H1 (cell line): ENCODE measurements around the gene ACTR6. TPM values are rescaled to one million over a fixed set of nuclear protein-coding genes. Genes with fewer than 3 reads are reported as not detected.

Source experiments
- CTCF ChIA-PET: fragments of 300-600 bp; sonication (Branson Sonifier 250); formaldehyde crosslinking; loops from one replicate; lab custom pipeline; 2021; ENCODE audit not compliant: partially characterized antibody; lab: Charles Lee
- POLR2A ChIA-PET: fragments of 300-600 bp; sonication (Branson Sonifier 250); formaldehyde crosslinking; loops from one replicate; lab custom pipeline; 2021; ENCODE audit warnings: inconsistent platforms; ENCODE audit not compliant: partially characterized antibody; lab: Charles Lee
- DNase-seq, 2 experiments: peaks; one replicate each; pipeline versions ENCODE4 v3.0.0 to v3.0.0-alpha.2; 2010 to 2022; ENCODE audit warnings: low spot score in 2 of 2, low read depth in 1 of 2, mixed read lengths in 1 of 2
- FAIRE-seq: peaks from 2 replicates; lab custom pipeline; 2011; peaks lifted over from hg19 to GRCh38; lab: Jason Lieb, UNC
- H2AFZ ChIP-seq: 2 replicates; pipeline ENCODE4 v1.8.1; 2012; ENCODE audit warnings: low read length, inconsistent platforms
- H2AK5ac ChIP-seq: 2 replicates; pipeline ENCODE4 v1.6.1; 2013; ENCODE audit warnings: low read depth, low read length
- H2BK120ac ChIP-seq: replicated peaks from 2 replicates; pipeline ENCODE3; 2013; ENCODE audit warnings: low read depth, low read length, inconsistent platforms
- H2BK12ac ChIP-seq: 2 replicates; pipeline ENCODE4 v1.6.1; 2013; ENCODE audit warnings: low read depth, low read length
- H2BK15ac ChIP-seq: 2 replicates; pipeline ENCODE4 v1.6.1; 2013; ENCODE audit warnings: low read length
- H2BK20ac ChIP-seq: 2 replicates; pipeline ENCODE4 v1.6.1; 2013; ENCODE audit warnings: low read length
- H2BK5ac ChIP-seq: 2 replicates; pipeline ENCODE4 v1.6.1; 2013; ENCODE audit warnings: low read depth, low read length
- H3K14ac ChIP-seq: 2 replicates; pipeline ENCODE4 v1.6.1; 2013; ENCODE audit warnings: inconsistent platforms; ENCODE audit not compliant: insufficient read length
- H3K18ac ChIP-seq: 2 replicates; pipeline ENCODE4 v1.6.1; 2013; ENCODE audit warnings: low read length; ENCODE audit errors: extremely low read depth
- H3K23ac ChIP-seq: 2 replicates; pipeline ENCODE4 v1.6.1; 2013; ENCODE audit warnings: inconsistent platforms; ENCODE audit not compliant: insufficient read length
- H3K23me2 ChIP-seq: 2 replicates; pipeline ENCODE4 v1.6.1; 2013; ENCODE audit warnings: low read depth, low read length
- H3K27ac ChIP-seq: 2 replicates; pipeline ENCODE4 v1.6.1; 2011; ENCODE audit warnings: low read depth, low read length, inconsistent platforms
- H3K27me3 ChIP-seq, 4 experiments: replicated peaks in 1 of 4; 1 replicate in 1 of 4; 2 replicates in 3 of 4; pipeline versions ENCODE4 v1.6.1 to v1.8.1; 2011 to 2013; ENCODE audit warnings: low read length in 3 of 4, mild to moderate bottlenecking in 3 of 4, inconsistent platforms in 2 of 4, mixed read lengths in 2 of 4, moderate library complexity in 1 of 4; ENCODE audit not compliant: control insufficient read depth in 3 of 4, insufficient read depth in 3 of 4; ENCODE audit errors: extremely low read depth in 1 of 4
- H3K36me3 ChIP-seq, 4 experiments: 2 replicates each; pipeline versions ENCODE4 v1.6.1 to v1.8.1; 2011 to 2013; ENCODE audit warnings: mild to moderate bottlenecking in 4 of 4, low read length in 3 of 4, moderate library complexity in 2 of 4, control low read depth in 1 of 4, inconsistent platforms in 1 of 4; ENCODE audit not compliant: insufficient read depth in 4 of 4, control insufficient read depth in 2 of 4
- H3K4ac ChIP-seq: replicated peaks from 2 replicates; pipeline ENCODE3; 2013; ENCODE audit warnings: low read length, low read depth, mixed read lengths, inconsistent platforms; ENCODE audit not compliant: insufficient read length
- H3K4me1 ChIP-seq, 4 experiments: replicated peaks in 1 of 4; 1 replicate in 1 of 4; 2 replicates in 3 of 4; pipeline versions ENCODE4 v1.6.1 to v1.8.1; 2011 to 2013; ENCODE audit warnings: low read length in 3 of 4, inconsistent platforms in 2 of 4, mixed read lengths in 1 of 4; ENCODE audit not compliant: insufficient read depth in 4 of 4, control insufficient read depth in 3 of 4
- H3K4me2 ChIP-seq, 2 experiments: 2 replicates each; pipeline versions ENCODE4 v1.6.1 to v1.8.1; 2011 to 2013; ENCODE audit warnings: low read depth in 2 of 2, low read length in 2 of 2, control low read depth in 1 of 2, inconsistent platforms in 1 of 2, mild to moderate bottlenecking in 1 of 2; ENCODE audit not compliant: insufficient read depth in 1 of 2
- H3K4me3 ChIP-seq, 4 experiments: fragments of 200-600, 300-600 bp in 1 of 4; sonication (generic), shearing (Covaris generic), sonication (Bioruptor Twin) in 1 of 4; 2 replicates each; pipeline versions ENCODE4 v1.5.1 to v1.8.1; 2011 to 2016; ENCODE audit warnings: low read length in 4 of 4, low read depth in 3 of 4, control low read depth in 2 of 4, inconsistent platforms in 2 of 4, mild to moderate bottlenecking in 2 of 4, mixed read lengths in 1 of 4, moderate library complexity in 1 of 4; ENCODE audit not compliant: insufficient read depth in 2 of 4; ENCODE audit errors: extremely low read depth in 1 of 4
- H3K56ac ChIP-seq: replicated peaks from 2 replicates; pipeline ENCODE3; 2013; ENCODE audit warnings: low read depth, mild to moderate bottlenecking, mixed read lengths, low read length, inconsistent platforms; ENCODE audit not compliant: insufficient read length
- H3K79me1 ChIP-seq: 2 replicates; pipeline ENCODE4 v1.6.1; 2013; ENCODE audit warnings: low read depth, low read length, control low read depth
- H3K79me2 ChIP-seq, 2 experiments: 2 replicates each; pipeline versions ENCODE4 v1.6.1 to v1.8.1; 2012 to 2013; ENCODE audit warnings: low read length in 2 of 2, mild to moderate bottlenecking in 2 of 2, inconsistent platforms in 1 of 2; ENCODE audit not compliant: insufficient read depth in 2 of 2, control insufficient read depth in 1 of 2
- H3K9ac ChIP-seq, 4 experiments: replicated peaks in 1 of 4; 1 replicate in 1 of 4; 2 replicates in 3 of 4; pipeline versions ENCODE4 v1.6.1 to v1.8.1; 2011 to 2013; ENCODE audit warnings: low read depth in 3 of 4, low read length in 3 of 4, control low read depth in 2 of 4, mild to moderate bottlenecking in 2 of 4, moderate library complexity in 2 of 4, inconsistent platforms in 1 of 4; ENCODE audit errors: extremely low read depth in 1 of 4
- H3K9me3 ChIP-seq, 2 experiments: 2 replicates each; pipeline versions ENCODE4 v1.6.1 to v1.8.1; 2012 to 2013; ENCODE audit warnings: mild to moderate bottlenecking in 2 of 2, moderate library complexity in 2 of 2, control low read depth in 1 of 2, inconsistent platforms in 1 of 2, low read depth in 1 of 2, low read length in 1 of 2, mixed read lengths in 1 of 2; ENCODE audit not compliant: insufficient read depth in 2 of 2
- H4K20me1 ChIP-seq, 2 experiments: replicated peaks in 1 of 2; 2 replicates each; pipeline versions ENCODE3 to v1.8.1; 2011 to 2013; ENCODE audit warnings: inconsistent platforms in 2 of 2, low read length in 2 of 2, mild to moderate bottlenecking in 1 of 2; ENCODE audit not compliant: insufficient read depth in 2 of 2, control insufficient read depth in 1 of 2
- H4K5ac ChIP-seq: 2 replicates; pipeline ENCODE4 v1.6.1; 2013; ENCODE audit warnings: low read length, low read depth, mixed read lengths, inconsistent platforms; ENCODE audit not compliant: insufficient read length
- H4K8ac ChIP-seq: 2 replicates; pipeline ENCODE4 v1.8.0; 2013; ENCODE audit warnings: mild to moderate bottlenecking, moderate library complexity, low read length, inconsistent platforms; ENCODE audit not compliant: insufficient read depth; ENCODE audit errors: extremely low read depth
- H4K91ac ChIP-seq: replicated peaks from 2 replicates; pipeline ENCODE3; 2013; ENCODE audit warnings: low read length, mixed read lengths, inconsistent platforms; ENCODE audit not compliant: insufficient read length
- CEBPB ChIP-seq: IDR thresholded peaks from 2 replicates; pipeline ENCODE4 v1.6.1; 2012; ENCODE audit warnings: low read depth, low read length
- CREB1 ChIP-seq: IDR thresholded peaks from 2 replicates; pipeline ENCODE4 v1.6.1; 2012; ENCODE audit warnings: inconsistent platforms
- E2F6 ChIP-seq: IDR thresholded peaks from 2 replicates; pipeline ENCODE4 v1.6.1; 2012; ENCODE audit warnings: inconsistent platforms
- GABPA ChIP-seq: IDR thresholded peaks from 2 replicates; pipeline ENCODE4 v1.6.1; 2011; ENCODE audit warnings: mild to moderate bottlenecking, low read length, moderate library complexity, borderline replicate concordance; ENCODE audit not compliant: insufficient read depth
- JUN ChIP-seq: IDR thresholded peaks from 2 replicates; pipeline ENCODE4 v1.6.1; 2011; ENCODE audit warnings: low read depth, mild to moderate bottlenecking, improper control_type of control experiment, low read length
- JUND ChIP-seq: IDR thresholded peaks from 2 replicates; pipeline ENCODE4 v1.6.1; 2011; ENCODE audit warnings: mild to moderate bottlenecking, improper control_type of control experiment, low read length
- KDM1A ChIP-seq: fragments of 200-600, 300-600 bp; sonication (generic); IDR thresholded peaks from 2 replicates; pipeline ENCODE4 v1.7.1; 2016; ENCODE audit warnings: mild to moderate bottlenecking, low read length, borderline replicate concordance
- SIX5 ChIP-seq: IDR thresholded peaks from 2 replicates; pipeline ENCODE4 v1.6.1; 2011; ENCODE audit warnings: mild to moderate bottlenecking, low read depth, low read length
- SUZ12 ChIP-seq: fragments of 200-600 bp; sonication (generic); IDR thresholded peaks from 2 replicates; pipeline ENCODE4 v1.6.1; 2012; ENCODE audit warnings: mild to moderate bottlenecking, inconsistent platforms, low read length, moderate library complexity, mixed read lengths
- TCF12 ChIP-seq: IDR thresholded peaks from 2 replicates; pipeline ENCODE4 v1.6.1; 2011; ENCODE audit warnings: low read depth, mild to moderate bottlenecking, low read length
- YY1 ChIP-seq: IDR thresholded peaks from 2 replicates; pipeline ENCODE4 v1.6.1; 2011; ENCODE audit warnings: low read depth, mild to moderate bottlenecking, low read length
- WGBS, 2 experiments: shearing (Covaris generic) in 1 of 2; methylation state at CpG; one replicate each; pipeline versions ENCODE4 v1.1.6 to v1.1.7; 2013 to 2015; ENCODE audit warnings: low lambda C conversion rate in 2 of 2, mixed read lengths in 2 of 2, inconsistent platforms in 1 of 2, low coverage in 1 of 2, missing lambda C conversion rate in 1 of 2; ENCODE audit not compliant: insufficient replicate concordance in 2 of 2, insufficient coverage in 1 of 2, insufficient read length in 1 of 2; ENCODE audit errors: extremely low coverage in 1 of 2, missing lambda C conversion rate in 1 of 2; 5-methylcytosine and 5-hydroxymethylcytosine counted together
- polyA plus RNA-seq, 7 experiments: library from polyadenylated mRNA; depleted of rRNA in 3 of 7; stranded (reverse) in 5 of 7; unstranded in 2 of 7; fragments of >200 nt in 5 of 7; fragments of 200-250 nt in 2 of 7; gene quantifications; 1 replicate in 5 of 7; 2 replicates in 1 of 7; 4 replicates in 1 of 7; pipeline versions ENCODE4 v1.2.1 to v1.2.3, GENCODE V29; 2011 to 2013; ENCODE audit warnings: missing spikeins in 2 of 7, mixed read lengths in 2 of 7
- total RNA-seq: library from RNA; stranded (reverse); fragmentation: NEBNext Ultra II Directional; extraction: Animal tissue kit (Norgen Biotek cat#: 25700); gene quantifications from 2 replicates; pipeline ENCODE4 v1.2.1, GENCODE V29; 2021

Gene ACTR6
- total and polyA plus RNA-seq, 2 of the 8 experiments (the other 6 are each of a cell fraction or from before 2014, with no cell fraction given): 10.2 to 36.8 TPM

GRCh38 chr12:100239589-100239988 lies 39.0 kb downstream of the ACTR6 start:
- no peak for FAIRE-seq
- H2BK15ac ChIP-seq: no peak overlapping the region

More at GRCh38 chr12:100239589-100239988, 39.0 kb downstream of the ACTR6 start:
- Histone ChIP-seq H3K18ac (no peak overlapping the region), H3K9me3 (no peaks in the 10 kb centered on the region), H4K20me1 (peaks cover 0 to 2% of the 10 kb centered on the region in 2 experiments), H3K36me3 (no peaks in the 10 kb centered on the region), H3K4me3 (no peak overlapping the region), H3K23me2 (no peaks in the 10 kb centered on the region), H2BK120ac (no peak overlapping the region), H3K4me1 (no peaks in the 10 kb centered on the region), H3K27me3 (no peaks in the 10 kb centered on the region), H3K27ac (no peak overlapping the region), H3K79me2 (no peaks in the 10 kb centered on the region), H3K9ac (no peak overlapping the region), H3K14ac (no peak overlapping the region), H2AK5ac (no peak overlapping the region), H2BK5ac (no peak overlapping the region), H4K5ac (no peak overlapping the region), H3K4me2 (no peak overlapping the region), H2BK12ac (no peak overlapping the region), H3K4ac (no peak overlapping the region), H4K91ac (no peak overlapping the region), H3K79me1 (no peaks in the 10 kb centered on the region), H2AFZ (no peak overlapping the region), H2BK20ac (no peak overlapping the region), H3K56ac (no peak overlapping the region), H4K8ac (no peak overlapping the region), H3K23ac (no peak overlapping the region)
- no peak for DNase-seq
- no peak for TF ChIP-seq SIX5
- TF ChIP-seq JUND: no peak
- no peak for TF ChIP-seq GABPA
- no peak for TF ChIP-seq TCF12
- TF ChIP-seq YY1: no peak
- TF ChIP-seq CREB1: no peak
- TF ChIP-seq KDM1A: no peak
- TF ChIP-seq SUZ12: no peak
- no peak for TF ChIP-seq E2F6
- no peak for TF ChIP-seq CEBPB
- no peak for TF ChIP-seq JUN
- CTCF ChIA-PET: interaction anchor here (0.6 to 0.8 kb wide), 2 partner anchors 165 to 1519 kb away, joined by 3 read pairs; no protein-coding TSS in a partner anchor
- POLR2A ChIA-PET: interaction anchor here (1.2 to 1.7 kb wide), 2 partner anchors 13 to 15 kb away, joined by 3 to 4 read pairs; no protein-coding TSS in a partner anchor
- WGBS, 2 experiments: 94% methylated on average over 1 of the region's 1 CpG; no CpG with 5 or more reads in 1 of the 2 experiments
